Testis (tissue), 3 donors: ENCODE measurements around the gene WWC1. TPM values are rescaled to one million over a fixed set of nuclear protein-coding genes. Genes with fewer than 3 reads are reported as not detected.

Source experiments
- DNase-seq: peaks from one replicate; pipeline ENCODE4 v3.0.0-alpha.2; 2019
- H3K27ac ChIP-seq, 2 donors: fragments of 200-600 bp; sonication (generic); one replicate each; pipeline ENCODE4 v1.5.1; 2019
- H3K27me3 ChIP-seq: fragments of 200-600 bp; sonication (generic); one replicate; pipeline ENCODE4 v1.5.1; 2019
- H3K36me3 ChIP-seq: fragments of 200-600 bp; sonication (generic); one replicate; pipeline ENCODE4 v1.5.1; 2017; ENCODE audit warnings: low read depth; ENCODE audit errors: missing control alignments
- H3K4me1 ChIP-seq: fragments of 200-600 bp; sonication (generic); one replicate; pipeline ENCODE4 v1.5.1; 2019
- H3K4me3 ChIP-seq, 2 donors: fragments of 200-600 bp; sonication (generic); one replicate each; pipeline ENCODE4 v1.5.1; 2017 to 2019
- H3K9me3 ChIP-seq: fragments of 200-600 bp; sonication (generic); one replicate; pipeline ENCODE4 v1.5.1; 2017
- POLR2A ChIP-seq: fragments of 450-650 bp; IDR thresholded peaks from one replicate; pipeline ENCODE4 v1.6.1; 2017; ENCODE audit warnings: antibody characterized with exemption, mild to moderate bottlenecking, moderate library complexity
- WGBS, 2 donors: methylation state at CpG; one replicate each; pipeline ENCODE4 v1.1.5; 2018; 5-methylcytosine and 5-hydroxymethylcytosine counted together
- intact Hi-C: fragments of 100-400 bp; cut with DNase I; formaldehyde crosslinking; loops from one replicate; pipeline ENCODE4 v1.15.1; 2023; ENCODE audit warnings: low total_unique reads
- polyA plus RNA-seq: library from polyadenylated mRNA; stranded (reverse); fragments of 350-450 nt; fragmentation: Illumina TruSeq; extraction: RNeasy Lipid Tissue Mini Kit (QIAGEN cat#74804); gene quantifications from one replicate; pipeline ENCODE4 v1.2.3, GENCODE V29; 2014; ENCODE audit warnings: low read depth, low replicate concordance; ENCODE audit not compliant: insufficient read depth
- total RNA-seq, 2 donors: library from RNA; depleted of rRNA; stranded (reverse); fragments of >200 nt; gene quantifications; one replicate each; pipeline ENCODE4 v1.2.3, GENCODE V29; 2016
- TF ChIP-seq, protein P1 (sequence below), 3 experiments: fragments of 450-650 bp in 2 of 3; fragments of 200-600 bp in 1 of 3; sonication (generic) in 1 of 3; IDR thresholded peaks; one replicate each; pipeline ENCODE4 v1.5.1; 2016 to 2019; ENCODE audit warnings: antibody characterized with exemption in 3 of 3, mild to moderate bottlenecking in 2 of 3, moderate library complexity in 1 of 3

WWC1 gene
- total and polyA plus RNA-seq, 3 donors from 2014 or later: 3.7 to 6.0 (median 5.6) TPM

DNA sequence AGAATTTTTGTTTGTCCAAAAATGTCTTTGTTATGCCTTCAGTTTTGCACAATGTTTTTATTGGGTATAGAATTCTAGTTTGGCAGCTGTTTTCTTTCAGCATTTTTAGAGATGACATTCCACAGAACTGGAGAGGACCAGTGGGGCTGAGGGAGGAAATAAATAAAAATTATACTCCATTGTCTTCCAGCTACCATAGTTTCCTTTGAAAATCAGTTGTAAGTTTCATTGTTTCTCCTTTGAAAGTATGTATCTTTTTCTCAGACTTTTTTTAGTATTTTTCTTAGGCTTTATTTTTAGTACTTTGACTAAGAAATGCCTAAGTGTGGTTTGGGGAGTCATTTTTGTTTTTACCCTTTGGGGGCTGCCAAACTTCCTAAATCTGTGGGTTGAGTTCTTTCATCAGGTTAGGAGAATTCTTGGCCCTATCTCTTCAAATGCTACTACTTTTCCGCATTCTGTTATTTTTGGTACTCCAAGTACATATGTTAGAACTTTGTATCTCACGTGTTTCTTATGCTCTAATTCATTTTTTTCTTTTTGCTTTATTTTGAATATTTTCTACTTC lies 222.5 kb downstream of the WWC1 start:
- WGBS, 2 donors: 83 to 93% methylated on average over 2 of the region's 2 CpGs

More for the DNA sequence above, 222.5 kb downstream of the WWC1 start:
- Histone ChIP-seq H3K4me1 (no peaks in the 10 kb centered on the region), H3K36me3 (no peaks in the 10 kb centered on the region), H3K4me3 (no peak overlapping the region), H3K27me3 (no peaks in the 10 kb centered on the region), H3K9me3 (no peaks in the 10 kb centered on the region), H3K27ac (no peak overlapping the region)
- no peak for DNase-seq
- intact Hi-C loops: no loop called here
- TF ChIP-seq, protein P1, sequence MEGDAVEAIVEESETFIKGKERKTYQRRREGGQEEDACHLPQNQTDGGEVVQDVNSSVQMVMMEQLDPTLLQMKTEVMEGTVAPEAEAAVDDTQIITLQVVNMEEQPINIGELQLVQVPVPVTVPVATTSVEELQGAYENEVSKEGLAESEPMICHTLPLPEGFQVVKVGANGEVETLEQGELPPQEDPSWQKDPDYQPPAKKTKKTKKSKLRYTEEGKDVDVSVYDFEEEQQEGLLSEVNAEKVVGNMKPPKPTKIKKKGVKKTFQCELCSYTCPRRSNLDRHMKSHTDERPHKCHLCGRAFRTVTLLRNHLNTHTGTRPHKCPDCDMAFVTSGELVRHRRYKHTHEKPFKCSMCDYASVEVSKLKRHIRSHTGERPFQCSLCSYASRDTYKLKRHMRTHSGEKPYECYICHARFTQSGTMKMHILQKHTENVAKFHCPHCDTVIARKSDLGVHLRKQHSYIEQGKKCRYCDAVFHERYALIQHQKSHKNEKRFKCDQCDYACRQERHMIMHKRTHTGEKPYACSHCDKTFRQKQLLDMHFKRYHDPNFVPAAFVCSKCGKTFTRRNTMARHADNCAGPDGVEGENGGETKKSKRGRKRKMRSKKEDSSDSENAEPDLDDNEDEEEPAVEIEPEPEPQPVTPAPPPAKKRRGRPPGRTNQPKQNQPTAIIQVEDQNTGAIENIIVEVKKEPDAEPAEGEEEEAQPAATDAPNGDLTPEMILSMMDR (IDR thresholded peaks at IDR 0.05): no peak
- no peak for TF ChIP-seq POLR2A

Other genes with a start within 250 kb of the WWC1 start
- 10 to 100 TPM; 73.3 to 83.4 TPM for gene RARS1, start 194.8 kb downstream of the WWC1 start, total RNA-seq
- gene RARS1, start 194.8 kb downstream of the WWC1 start, polyA plus RNA-seq: 36.1 TPM
- 10 to 100 TPM in 1 of 2 donors, 1 to 10 TPM in 1; 6.4 to 11.5 TPM for gene FBLL1, start 237.7 kb downstream of the WWC1 start, total RNA-seq
- 12.4 TPM for gene FBLL1, start 237.7 kb downstream of the WWC1 start, polyA plus RNA-seq